GM10266 (cell line): Measurements from ENCODE around the gene NFIA.

Source experiments
- DNase-seq: peaks from one replicate; pipeline ENCODE4 v3.0.0; 2012; ENCODE audit errors: extremely low spot score
- TF ChIP-seq, protein P1 (sequence below): IDR thresholded peaks from 2 replicates; pipeline ENCODE4 v1.5.1; 2012; ENCODE audit warnings: mild to moderate bottlenecking, low read depth; ENCODE audit not compliant: control insufficient read depth, insufficient read depth; ENCODE audit errors: missing control alignments

The NFIA gene

DNA sequence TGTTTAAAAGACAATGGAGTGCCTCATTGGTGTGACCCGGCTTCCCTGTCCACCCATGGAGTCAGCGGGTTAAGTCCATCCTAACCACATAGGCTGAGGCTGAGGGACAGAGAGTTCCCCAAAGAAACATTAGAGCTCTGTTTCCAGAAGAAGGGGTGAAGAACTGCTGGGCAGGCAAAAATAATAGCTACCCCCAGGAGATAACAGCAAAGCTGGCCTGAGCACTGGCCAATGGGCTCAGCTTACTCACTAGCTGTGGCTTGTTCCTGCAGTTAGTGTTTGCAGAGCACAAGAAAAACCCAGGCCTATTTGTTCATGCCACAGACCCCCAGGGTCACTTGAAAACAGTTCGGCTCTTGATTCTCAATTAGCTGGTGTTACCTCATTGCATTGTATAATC is 311.2 kb downstream of the NFIA start:
- no peak for DNase-seq
- TF ChIP-seq, protein P1, sequence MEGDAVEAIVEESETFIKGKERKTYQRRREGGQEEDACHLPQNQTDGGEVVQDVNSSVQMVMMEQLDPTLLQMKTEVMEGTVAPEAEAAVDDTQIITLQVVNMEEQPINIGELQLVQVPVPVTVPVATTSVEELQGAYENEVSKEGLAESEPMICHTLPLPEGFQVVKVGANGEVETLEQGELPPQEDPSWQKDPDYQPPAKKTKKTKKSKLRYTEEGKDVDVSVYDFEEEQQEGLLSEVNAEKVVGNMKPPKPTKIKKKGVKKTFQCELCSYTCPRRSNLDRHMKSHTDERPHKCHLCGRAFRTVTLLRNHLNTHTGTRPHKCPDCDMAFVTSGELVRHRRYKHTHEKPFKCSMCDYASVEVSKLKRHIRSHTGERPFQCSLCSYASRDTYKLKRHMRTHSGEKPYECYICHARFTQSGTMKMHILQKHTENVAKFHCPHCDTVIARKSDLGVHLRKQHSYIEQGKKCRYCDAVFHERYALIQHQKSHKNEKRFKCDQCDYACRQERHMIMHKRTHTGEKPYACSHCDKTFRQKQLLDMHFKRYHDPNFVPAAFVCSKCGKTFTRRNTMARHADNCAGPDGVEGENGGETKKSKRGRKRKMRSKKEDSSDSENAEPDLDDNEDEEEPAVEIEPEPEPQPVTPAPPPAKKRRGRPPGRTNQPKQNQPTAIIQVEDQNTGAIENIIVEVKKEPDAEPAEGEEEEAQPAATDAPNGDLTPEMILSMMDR = no peak

DNA sequence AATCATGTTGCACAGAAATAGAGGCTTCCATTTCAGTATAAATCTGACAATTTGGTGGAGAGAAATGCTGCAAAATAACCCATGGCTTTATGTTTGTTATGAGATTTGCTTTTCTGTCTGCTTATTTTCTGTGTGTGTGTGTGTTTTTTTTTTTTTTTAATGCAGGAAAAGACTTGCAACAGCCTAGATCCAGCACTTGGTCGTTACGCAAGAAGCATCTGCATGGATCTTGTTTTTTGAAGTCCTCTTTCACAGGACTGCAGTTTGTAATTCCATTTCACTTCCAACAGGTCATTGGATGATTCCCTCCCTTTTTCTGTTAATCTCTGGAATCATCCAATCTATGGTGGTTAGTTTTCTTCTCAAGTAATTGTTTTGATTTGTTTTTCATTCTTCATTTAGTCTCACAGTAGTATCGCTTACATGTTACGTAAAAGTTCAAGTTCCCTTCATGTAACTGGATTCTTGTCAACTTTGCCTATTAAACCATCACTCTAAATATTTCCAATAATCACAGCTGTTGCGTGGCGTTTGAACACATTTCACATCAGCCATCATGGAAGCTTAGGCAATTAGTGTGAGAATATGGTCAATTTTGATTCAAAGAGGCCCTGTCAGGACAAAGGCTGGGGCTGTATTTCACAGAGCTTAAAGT is 312.9 kb downstream of the NFIA start:
- TF ChIP-seq, protein P1 = no peak
- DNase-seq = no peak

DNA sequence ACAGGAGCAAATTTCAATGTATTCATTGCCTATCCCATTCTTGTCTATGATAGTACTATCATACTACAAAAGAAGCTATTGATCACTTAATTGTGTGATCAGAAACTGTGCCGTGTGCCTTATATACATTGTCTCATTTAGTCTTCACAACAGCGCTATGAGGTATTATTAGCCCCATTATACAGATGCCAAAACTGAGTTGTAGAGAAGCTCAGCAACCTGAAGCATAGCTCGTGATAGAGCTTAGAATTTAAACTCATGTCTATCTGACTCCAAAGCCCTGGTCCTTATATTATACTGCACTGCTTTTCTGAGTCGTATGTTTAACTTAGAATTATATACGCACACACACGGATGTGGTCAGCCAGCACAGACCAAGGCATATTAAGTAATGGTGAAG is 315.1 kb downstream of the NFIA start:
- TF ChIP-seq, protein P1 = no peak

DNA sequence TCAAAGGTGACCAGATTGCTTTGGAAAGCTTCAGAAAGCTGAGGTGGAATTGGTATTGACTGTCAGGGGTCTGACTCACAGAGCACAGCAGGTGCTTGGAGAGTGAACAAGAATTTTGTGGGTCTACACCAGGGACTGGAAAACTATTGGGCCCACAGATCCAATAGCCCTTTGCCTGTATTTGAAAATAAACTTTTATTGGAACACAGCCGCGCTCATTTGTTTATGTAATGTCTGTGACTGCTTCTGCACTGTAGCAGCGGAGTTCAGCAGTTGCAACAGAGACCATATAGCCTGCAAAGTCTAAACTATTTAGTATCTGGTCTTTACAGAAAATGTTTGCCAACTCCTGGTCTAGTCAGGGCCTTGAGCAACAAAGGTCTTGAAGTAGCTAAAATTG is 315.6 kb downstream of the NFIA start:
- no peak for DNase-seq
- TF ChIP-seq, protein P1 = no peak

More for the DNA sequence above, 315.1 kb downstream of the NFIA start:
- DNase-seq = no peak

DNA sequence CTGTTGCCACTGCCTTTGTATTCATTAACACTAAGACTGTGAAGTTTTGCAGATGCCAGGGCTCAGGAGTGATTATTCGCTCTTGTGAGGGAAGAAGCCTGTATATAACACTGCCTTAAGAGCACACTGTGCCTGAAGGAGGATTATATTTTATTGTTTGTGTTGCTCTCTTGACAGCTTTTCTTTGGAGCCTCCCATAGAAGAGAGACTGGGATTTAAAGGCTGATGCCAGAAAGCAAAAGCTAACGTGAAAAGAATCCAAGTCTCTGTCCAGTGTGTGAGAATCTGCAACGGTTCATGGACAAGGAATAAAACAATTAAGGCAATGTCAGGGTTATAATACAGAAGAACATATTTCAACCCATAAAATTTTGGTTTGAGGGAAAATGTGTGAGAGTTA is 316.8 kb downstream of the NFIA start:
- DNase-seq = no peak
- TF ChIP-seq, protein P1 = no peak

DNA sequence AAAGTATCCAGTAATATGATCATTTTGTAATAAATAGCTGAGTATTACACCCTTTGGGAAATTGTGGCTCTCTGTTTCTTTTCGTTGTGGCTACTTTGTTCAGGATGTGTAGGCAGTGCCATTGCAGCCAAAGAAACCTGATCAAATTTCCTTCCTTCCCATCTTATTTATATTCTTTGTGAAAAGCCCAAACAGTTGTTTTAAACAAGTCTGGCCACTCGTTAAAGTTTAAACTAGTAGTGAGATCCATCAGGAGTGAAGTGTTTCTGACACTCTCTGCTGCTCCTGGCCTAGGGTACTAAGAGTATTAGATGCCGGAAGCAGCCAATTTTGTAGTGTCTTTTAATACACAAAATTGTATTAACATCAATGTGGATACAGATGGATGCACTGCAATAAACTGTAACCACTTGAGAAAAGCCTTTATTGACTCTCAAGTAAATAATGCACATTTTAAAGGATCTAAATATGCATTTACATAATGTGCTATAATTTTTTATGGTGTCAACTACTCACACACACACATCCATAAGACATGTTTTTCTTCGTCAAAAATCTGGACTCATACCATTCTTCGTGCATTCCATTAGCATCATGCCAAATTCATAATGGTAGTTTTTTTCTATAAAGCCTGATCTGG is 317.9 kb downstream of the NFIA start:
- DNase-seq = no peak
- TF ChIP-seq, protein P1 = no peak

DNA sequence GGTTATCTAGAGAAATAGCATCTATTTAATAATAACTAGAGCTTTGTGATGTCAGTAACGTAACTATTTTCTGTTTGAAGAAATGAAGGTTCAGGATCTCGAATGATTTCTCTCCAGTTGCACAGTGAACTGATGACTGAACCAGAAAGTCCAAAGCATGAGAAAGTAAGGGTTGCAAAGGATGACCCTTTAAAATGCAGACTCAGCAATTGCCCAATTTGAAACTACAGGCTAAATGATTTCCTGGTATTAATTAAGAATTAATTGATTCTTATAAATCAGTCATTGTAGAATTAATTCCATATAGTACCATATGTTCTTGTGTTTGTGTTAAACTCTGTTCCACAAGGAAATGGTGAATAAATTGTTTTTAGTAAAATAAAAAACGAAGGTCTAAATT is 318.6 kb downstream of the NFIA start:
- no peak for DNase-seq
- TF ChIP-seq, protein P1 = no peak
